HG02642 (cell line): ENCODE measurements around the gene OR2T10.
"Not testable (repeated sequence)": the region's sequence is repeated elsewhere in the genome, so short reads cannot be mapped to it uniquely, and the experiment has no call there.

Experiments
- ATAC-seq: cut with Tn5 transposase; IDR thresholded peaks from one replicate; pipeline ENCODE4 v1.9.1; 2021; ENCODE audit warnings: mild to moderate bottlenecking; ENCODE audit not compliant: unreplicated experiment, poor library complexity

Gene OR2T10

GRCh38 chr1:248597589-248597988 lies at the start of gene OR2T10:
Gene OR2T10, minus strand, starts transcription at chr1:248597700. Its CDS starts 3,932 bp downstream, at chr1:248593768.
- no peak for ATAC-seq

GRCh38 chr1:248645178-248645577 lies 47.7 kb upstream of the OR2T10 start, which contains the start of gene OR2T35:
Gene OR2T35, minus strand, starts transcription at chr1:248645278. Its CDS starts 6,020 bp downstream, at chr1:248639258.
- not testable (repeated sequence) for ATAC-seq

GRCh38 chr1:248642971-248643651 lies 45.6 kb upstream of the OR2T10 start:
- peak; percentile 73 for ATAC-seq

- peak; percentile 8 for ATAC-seq
These were observed 44.1 kb upstream of the OR2T10 start for GRCh38 chr1:248641583-248641982.

GRCh38 chr1:248640906-248641305 lies 43.4 kb upstream of the OR2T10 start:
- ATAC-seq, result peak; percentile 28

DNA sequence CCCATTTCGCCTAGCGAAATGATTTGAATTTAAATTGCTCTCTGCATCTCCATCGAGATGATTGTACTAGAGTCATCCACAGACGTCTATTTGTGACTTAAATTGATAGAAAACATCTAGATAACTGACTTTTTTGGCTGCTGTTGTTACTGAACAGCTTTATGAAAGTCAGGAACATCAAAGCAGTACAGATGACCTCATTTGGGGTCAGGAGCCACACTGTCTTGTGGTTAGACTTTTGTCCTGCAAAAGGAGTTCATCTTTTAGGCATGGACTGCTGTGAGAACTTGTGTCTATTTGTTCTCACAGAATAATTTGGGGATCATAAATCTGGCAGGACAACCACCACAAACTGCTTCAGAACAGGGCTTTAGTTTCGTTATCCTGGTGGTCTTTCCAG lies 42.2 kb upstream of the OR2T10 start:
- peak; percentile 28 for ATAC-seq

- not testable (repeated sequence) for ATAC-seq
These were observed 39.1 kb upstream of the OR2T10 start for GRCh38 chr1:248636612-248637011.

DNA sequence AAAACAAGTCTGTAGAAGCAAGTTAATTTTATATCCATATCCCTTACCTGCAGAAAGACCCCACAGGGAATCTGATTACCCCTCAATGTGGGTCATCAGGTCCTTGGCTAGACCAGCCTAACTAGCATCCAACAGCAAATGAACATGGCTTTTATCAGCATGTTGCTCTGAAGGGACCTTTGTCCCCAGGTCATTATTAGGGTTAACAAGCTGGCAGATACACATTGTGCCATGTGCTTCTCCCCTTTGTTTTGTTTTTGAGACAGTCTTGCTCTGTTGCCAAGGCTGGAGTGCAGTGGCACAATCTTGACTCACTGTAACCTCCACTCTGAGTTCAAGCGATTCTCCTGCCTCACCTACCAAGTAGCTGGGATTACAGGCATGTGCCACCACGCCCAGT lies 37.5 kb upstream of the OR2T10 start, which contains the start of gene OR2T11:
Gene OR2T11, minus strand, starts transcription at position 101 of the 400 bp plus-strand sequence. CDS start 7,963 bp downstream, outside the sequence.
- not testable (repeated sequence) for ATAC-seq

DNA sequence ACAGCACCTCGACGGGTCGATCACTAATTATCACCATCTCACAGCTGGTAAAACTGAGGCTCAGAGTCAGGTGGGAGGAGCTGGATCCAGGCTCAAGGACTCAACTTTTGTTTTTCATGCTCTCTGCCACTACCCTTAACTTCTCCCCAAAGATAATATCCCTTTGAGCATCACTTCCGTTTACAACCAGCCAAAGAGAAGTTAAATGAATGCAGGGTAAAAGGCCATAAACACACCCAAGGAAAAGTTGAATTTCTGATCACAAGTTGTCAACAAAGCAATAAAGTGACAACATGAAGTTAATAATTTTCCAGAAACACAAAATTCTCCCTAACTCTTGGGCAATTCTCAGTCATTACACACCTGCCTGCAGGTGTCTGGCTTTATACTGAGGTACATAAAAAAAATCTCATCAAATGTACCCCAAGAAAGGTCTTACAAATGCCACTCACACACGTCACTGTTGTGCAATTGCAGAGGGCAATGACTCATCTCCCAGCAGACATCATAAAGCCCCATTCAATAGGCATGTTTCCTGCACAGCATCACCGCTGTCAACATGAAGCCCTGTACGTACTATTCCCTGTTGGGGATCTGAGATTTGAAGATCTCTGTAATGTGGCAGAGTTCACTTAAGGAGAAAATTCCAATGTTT lies 34.0 kb upstream of the OR2T10 start:
- no peak for ATAC-seq

- ATAC-seq, result no peak
These were observed 33.1 kb upstream of the OR2T10 start for GRCh38 chr1:248630551-248630950.

DNA sequence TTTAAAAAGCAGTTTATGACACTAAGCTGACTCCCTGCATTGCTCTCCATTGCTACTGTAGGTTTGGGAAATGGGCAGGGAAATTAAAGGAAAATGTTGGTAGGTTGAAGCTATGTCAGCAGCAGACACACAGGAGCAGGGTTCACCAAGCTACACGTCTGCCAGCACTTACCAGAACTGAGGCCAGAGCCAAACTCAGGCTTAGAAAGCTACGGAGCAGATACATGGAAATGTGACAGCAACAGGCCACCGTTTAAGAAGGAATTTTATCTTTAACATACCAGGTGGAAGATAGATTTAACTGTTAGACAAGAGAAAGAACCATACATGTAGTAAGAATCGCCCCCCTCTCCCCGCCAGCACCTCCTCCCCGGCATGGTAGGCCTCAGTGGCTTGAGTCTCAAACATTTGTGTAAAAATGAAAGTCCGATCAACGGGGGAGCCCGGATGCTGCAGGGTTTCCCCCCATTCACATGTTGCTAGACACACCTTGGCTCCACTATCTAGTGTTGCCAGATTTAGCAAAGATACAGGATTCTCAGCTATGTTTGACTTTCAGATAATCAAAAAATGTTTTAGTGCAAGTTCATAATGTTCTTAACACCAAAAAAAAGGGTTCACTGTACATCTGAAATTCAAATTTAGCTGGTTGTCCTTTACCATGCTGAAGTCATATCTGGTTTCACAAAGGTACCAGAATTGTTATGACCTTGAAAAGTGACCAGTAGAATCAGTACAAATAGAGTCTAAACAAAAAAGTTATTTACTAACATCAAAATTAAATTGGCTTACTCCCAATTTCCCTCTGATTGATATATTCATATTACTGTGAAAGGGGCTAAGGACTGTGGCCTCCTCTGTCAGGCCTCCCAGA lies 30.7 kb upstream of the OR2T10 start:
- peak; percentile 86 for ATAC-seq

DNA sequence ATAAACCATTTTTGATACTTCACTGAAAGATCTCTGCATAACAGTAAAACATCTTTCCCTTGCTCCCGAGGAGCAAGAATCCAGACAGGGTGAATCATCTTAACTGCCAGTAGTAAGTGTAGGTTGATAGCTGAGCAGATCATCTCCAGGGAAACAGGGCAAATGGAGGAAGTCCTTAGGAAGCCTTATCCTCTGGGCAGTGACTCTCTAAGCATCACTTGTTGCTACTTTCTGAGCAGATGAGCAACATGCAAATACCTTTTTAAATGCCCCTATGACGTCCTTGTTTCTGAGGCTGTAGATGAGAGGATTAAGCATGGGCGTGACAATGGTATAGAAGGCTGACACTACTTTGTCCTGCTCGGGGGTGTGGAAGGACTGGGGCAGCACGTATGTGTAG lies 28.5 kb upstream of the OR2T10 start:
- no peak for ATAC-seq

DNA sequence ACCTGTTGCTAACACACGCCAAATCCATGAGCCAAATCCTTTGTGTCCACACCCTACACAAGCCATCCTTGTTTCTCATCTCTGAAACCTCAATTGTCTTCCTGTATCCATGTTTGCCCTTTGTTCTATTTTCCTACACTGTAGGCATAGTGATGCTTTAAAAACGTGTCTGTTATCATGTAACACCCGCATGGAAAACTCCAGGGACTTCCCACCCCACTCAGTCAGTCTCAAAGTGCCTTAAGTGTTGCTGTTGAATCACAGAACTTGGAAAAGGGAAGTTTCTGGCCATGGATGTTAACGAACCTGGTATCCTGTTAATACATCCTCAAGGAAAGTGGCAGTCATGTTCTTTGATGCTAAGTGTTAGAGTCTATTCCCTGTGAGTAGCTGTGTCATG lies 27.7 kb upstream of the OR2T10 start:
- no peak for ATAC-seq

DNA sequence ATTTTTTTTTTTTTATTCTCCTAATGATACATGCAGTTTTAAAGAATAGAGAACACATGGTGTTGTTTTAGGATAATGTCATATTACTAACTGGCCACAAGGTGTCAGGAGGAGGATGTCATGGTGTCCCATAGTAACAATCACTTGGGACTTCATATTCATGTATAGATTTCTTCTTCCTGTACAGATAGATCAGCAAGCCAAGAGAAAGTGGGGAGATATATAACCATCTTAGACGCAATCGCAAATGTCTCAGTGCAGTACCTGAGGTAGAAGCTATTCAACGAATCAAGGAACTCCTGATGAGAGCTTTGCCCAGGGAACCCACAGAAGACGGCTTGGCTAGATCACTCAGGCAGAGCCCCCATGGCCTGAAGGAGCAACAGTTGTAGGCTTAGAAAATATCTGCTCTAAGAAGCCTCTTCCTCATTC lies 25.1 kb upstream of the OR2T10 start:
- ATAC-seq, result peak; percentile 92

DNA sequence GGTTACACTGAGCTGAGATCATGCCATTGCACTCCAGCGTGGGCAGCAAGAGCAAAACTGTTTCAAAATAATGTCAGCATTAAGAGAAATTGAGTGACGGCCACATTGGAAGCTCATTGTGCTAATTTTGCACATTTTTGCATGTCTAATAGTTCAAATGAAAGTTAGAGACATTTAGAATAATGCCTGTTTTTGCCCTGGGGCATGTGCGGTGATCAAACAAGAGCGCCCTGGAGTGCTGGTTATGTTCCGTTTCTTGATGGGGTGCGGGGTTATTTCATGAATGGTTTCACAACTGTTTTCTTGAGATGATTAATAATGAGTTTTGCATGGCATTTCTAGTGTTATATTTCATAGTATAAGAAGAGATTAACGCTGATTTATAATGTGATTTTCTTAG lies 24.3 kb upstream of the OR2T10 start:
- no peak for ATAC-seq

GRCh38 chr1:248618878-248619277 lies 21.4 kb upstream of the OR2T10 start:
- ATAC-seq, result no peak

DNA sequence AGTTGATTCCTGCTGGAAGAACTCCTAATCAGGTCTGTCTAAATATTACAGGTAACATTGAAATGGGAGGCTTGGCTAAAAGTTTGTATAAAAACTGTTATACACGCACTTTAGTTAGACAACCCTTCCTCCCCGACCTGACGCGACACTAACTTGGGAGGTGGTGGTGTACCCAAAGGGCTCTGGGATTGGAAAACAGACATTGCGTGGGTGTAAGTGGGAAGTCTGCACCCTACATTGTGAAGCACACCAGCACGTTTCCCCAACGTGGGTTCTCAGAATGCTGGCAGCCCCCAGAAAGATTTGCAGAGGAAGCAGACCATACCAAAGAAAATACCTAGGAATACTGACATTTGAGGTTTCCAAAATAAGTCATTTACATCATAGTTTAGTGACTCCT lies 20.6 kb upstream of the OR2T10 start:
- no peak for ATAC-seq

GRCh38 chr1:248613742-248614141 lies 16.2 kb upstream of the OR2T10 start:
- ATAC-seq, result no peak

DNA sequence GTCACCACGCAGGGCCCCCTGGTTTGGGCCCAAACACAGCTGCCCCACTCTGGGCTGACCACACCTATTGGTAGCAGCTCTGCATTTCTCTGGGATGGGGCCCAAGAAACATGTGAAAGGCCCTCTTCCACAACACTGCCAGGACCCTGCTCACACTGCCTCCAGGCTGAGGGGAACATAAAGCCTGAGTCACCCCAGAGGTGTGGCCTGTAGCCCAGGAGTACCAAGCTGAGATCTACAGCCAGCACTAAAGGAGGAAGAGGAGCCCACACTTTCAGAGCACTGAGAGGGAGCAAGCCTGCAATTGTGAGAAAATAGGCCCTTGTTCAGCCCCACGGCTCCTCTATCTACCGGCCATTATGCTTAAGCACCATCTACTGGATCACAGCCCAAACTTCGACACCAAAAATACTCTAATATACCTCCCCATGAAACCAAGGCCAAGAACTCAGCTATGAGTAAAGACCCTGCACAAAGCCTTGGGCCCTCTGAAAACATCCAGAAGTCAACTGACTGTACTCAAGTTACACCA lies 14.4 kb upstream of the OR2T10 start:
- ATAC-seq, result no peak

GRCh38 chr1:248610301-248610700 lies 12.8 kb upstream of the OR2T10 start:
- no peak for ATAC-seq
